Mesenchymal stem cell (in vitro differentiated cells and primary cell): ENCODE results near the gene ARID5B.

Source experiments
- DNase-seq: peaks from one replicate; pipeline ENCODE4 v3.0.0-alpha.2; 2013
- H2AFZ ChIP-seq: one replicate; pipeline ENCODE4 v1.6.1; 2013; ENCODE audit warnings: low read depth, mild to moderate bottlenecking, control low read depth, inconsistent platforms, low read length, moderate library complexity
- H2AK5ac ChIP-seq: 2 replicates; pipeline ENCODE4 v1.6.1; 2013; ENCODE audit warnings: low read length, moderate library complexity, mild to moderate bottlenecking, inconsistent platforms; ENCODE audit not compliant: severe bottlenecking
- H2BK120ac ChIP-seq: one replicate; pipeline ENCODE4 v1.6.1; 2013; ENCODE audit warnings: low read depth, mild to moderate bottlenecking, inconsistent platforms, low read length, moderate library complexity
- H2BK12ac ChIP-seq, 2 experiments: one replicate each; pipeline ENCODE4 v1.6.1; 2013; ENCODE audit warnings: inconsistent platforms in 2 of 2, low read length in 2 of 2, mild to moderate bottlenecking in 2 of 2, moderate library complexity in 2 of 2, control low read depth in 1 of 2
- H2BK15ac ChIP-seq: one replicate; pipeline ENCODE4 v1.6.1; 2013; ENCODE audit warnings: mild to moderate bottlenecking, low read depth, inconsistent platforms; ENCODE audit not compliant: poor library complexity, severe bottlenecking
- H2BK5ac ChIP-seq: 2 replicates; pipeline ENCODE4 v1.6.1; 2013; ENCODE audit warnings: low read depth, mild to moderate bottlenecking, low read length, control low read depth, inconsistent platforms; ENCODE audit not compliant: poor library complexity, severe bottlenecking
- H3K14ac ChIP-seq, 2 experiments: one replicate each; pipeline ENCODE4 v1.6.1; 2013; ENCODE audit warnings: inconsistent platforms in 2 of 2, low read length in 2 of 2, control low read depth in 1 of 2, mild to moderate bottlenecking in 1 of 2, moderate library complexity in 1 of 2
- H3K18ac ChIP-seq, 2 experiments: one replicate each; pipeline ENCODE4 v1.6.1; 2013; ENCODE audit warnings: inconsistent platforms in 2 of 2, low read length in 2 of 2, control low read depth in 1 of 2, low read depth in 1 of 2, mild to moderate bottlenecking in 1 of 2
- H3K23ac ChIP-seq, 2 experiments: one replicate each; pipeline ENCODE4 v1.6.1; 2013; ENCODE audit warnings: inconsistent platforms in 2 of 2, low read length in 2 of 2, mild to moderate bottlenecking in 2 of 2, moderate library complexity in 2 of 2, control low read depth in 1 of 2
- H3K27ac ChIP-seq: 2 replicates; pipeline ENCODE4 v1.5.1; 2013; ENCODE audit warnings: mild to moderate bottlenecking, moderate library complexity, low read length, control low read depth, inconsistent platforms; ENCODE audit not compliant: poor library complexity, severe bottlenecking
- H3K27me3 ChIP-seq, 2 experiments: 2 replicates each; pipeline versions ENCODE4 v1.6.1 to v1.7.0; 2013; ENCODE audit warnings: low read length in 2 of 2, mild to moderate bottlenecking in 2 of 2, moderate library complexity in 2 of 2, control low read depth in 1 of 2, inconsistent platforms in 1 of 2; ENCODE audit not compliant: control insufficient read depth in 1 of 2, insufficient read depth in 1 of 2
- H3K36me3 ChIP-seq, 2 experiments: 2 replicates each; pipeline versions ENCODE4 v1.6.1 to v1.7.0; 2013; ENCODE audit warnings: low read length in 2 of 2, control low read depth in 1 of 2, inconsistent platforms in 1 of 2, low read depth in 1 of 2, mild to moderate bottlenecking in 1 of 2; ENCODE audit not compliant: insufficient read depth in 2 of 2, control insufficient read depth in 1 of 2
- H3K4ac ChIP-seq, 2 experiments: one replicate each; pipeline ENCODE4 v1.6.1; 2013; ENCODE audit warnings: inconsistent platforms in 2 of 2, low read length in 2 of 2, mild to moderate bottlenecking in 2 of 2, moderate library complexity in 2 of 2, control low read depth in 1 of 2, low read depth in 1 of 2
- H3K4me1 ChIP-seq: 2 replicates; pipeline ENCODE4 v1.6.1; 2013; ENCODE audit warnings: low read depth, low read length, control low read depth; ENCODE audit not compliant: control insufficient read depth, insufficient read depth
- H3K4me2 ChIP-seq: 2 replicates; pipeline ENCODE4 v1.6.1; 2013; ENCODE audit warnings: low read length, mild to moderate bottlenecking, inconsistent platforms; ENCODE audit not compliant: poor library complexity, severe bottlenecking
- H3K4me3 ChIP-seq, 2 experiments: 2 replicates each; pipeline versions ENCODE4 v1.5.1 to v1.7.0; 2013; ENCODE audit warnings: low read length in 2 of 2, mild to moderate bottlenecking in 2 of 2, control low read depth in 1 of 2, low read depth in 1 of 2; ENCODE audit not compliant: insufficient read depth in 1 of 2
- H3K79me1 ChIP-seq: replicated peaks from 2 replicates; pipeline ENCODE4 v1.6.1; 2013; ENCODE audit warnings: mild to moderate bottlenecking, control low read depth, low read length, inconsistent platforms; ENCODE audit not compliant: poor library complexity, severe bottlenecking
- H3K9ac ChIP-seq: 2 replicates; pipeline ENCODE4 v1.7.0; 2013; ENCODE audit warnings: mild to moderate bottlenecking, low read length, moderate library complexity
- H3K9me3 ChIP-seq: 2 replicates; pipeline ENCODE4 v1.7.0; 2013; ENCODE audit warnings: mild to moderate bottlenecking, low read length; ENCODE audit not compliant: control insufficient read depth
- H4K8ac ChIP-seq: one replicate; pipeline ENCODE4 v1.6.1; 2013; ENCODE audit warnings: inconsistent platforms, mild to moderate bottlenecking, low read length, moderate library complexity
- H4K91ac ChIP-seq: one replicate; pipeline ENCODE4 v1.6.1; 2013; ENCODE audit warnings: mild to moderate bottlenecking, low read length, inconsistent platforms
- WGBS: methylation state at CpG from one replicate; pipeline ENCODE4 v1.1.7; 2013; ENCODE audit warnings: mixed read lengths; 5-methylcytosine and 5-hydroxymethylcytosine counted together

Gene ARID5B

DNA sequence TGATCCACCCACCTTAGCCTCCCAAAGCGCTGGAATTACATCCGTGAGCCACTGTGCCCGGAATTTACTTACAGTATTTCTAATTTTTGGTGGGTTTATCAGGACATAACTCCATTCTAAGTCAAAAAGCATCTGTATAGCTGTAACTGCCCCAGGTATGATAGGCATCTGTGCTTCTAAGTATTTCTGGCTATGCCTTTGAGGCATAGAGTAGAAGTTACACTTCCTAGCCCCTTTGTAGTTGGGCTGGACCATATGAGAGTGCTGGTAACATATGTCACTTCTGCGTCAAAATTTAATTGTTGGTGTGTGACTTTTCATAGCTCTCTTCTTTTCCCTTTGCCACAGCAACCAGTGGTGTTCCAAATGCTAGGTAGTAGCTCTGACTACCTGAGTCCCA lies 213.8 kb downstream of the ARID5B start:
- H3K27me3 ChIP-seq = no peaks in the 10 kb centered on the region
- no peak overlapping the region for H3K4me2 ChIP-seq
- no peak overlapping the region for H2BK15ac ChIP-seq
- no peak overlapping the region for H3K14ac ChIP-seq
- no peak overlapping the region for H4K91ac ChIP-seq
- H3K18ac ChIP-seq = no peak overlapping the region
- H3K36me3 ChIP-seq = no peaks in the 10 kb centered on the region
- H3K23ac ChIP-seq = no peak overlapping the region
- H3K27ac ChIP-seq = no peak overlapping the region
- no peak overlapping the region for H2BK120ac ChIP-seq
- DNase-seq = no peak
- WGBS = 100% methylated on average over 1 of the region's 4 CpGs
- no peak overlapping the region for H3K9ac ChIP-seq
- no peak overlapping the region for H3K4me3 ChIP-seq
- no peak overlapping the region for H4K8ac ChIP-seq
- no peaks in the 10 kb centered on the region for H3K4me1 ChIP-seq
- H3K79me1 ChIP-seq = no peaks in the 10 kb centered on the region
- no peaks in the 10 kb centered on the region for H3K9me3 ChIP-seq
- no peak overlapping the region for H2BK5ac ChIP-seq
- no peak overlapping the region for H3K4ac ChIP-seq
- no peak overlapping the region for H2BK12ac ChIP-seq
- H2AK5ac ChIP-seq = no peak overlapping the region
- H2AFZ ChIP-seq = no peak overlapping the region

DNA sequence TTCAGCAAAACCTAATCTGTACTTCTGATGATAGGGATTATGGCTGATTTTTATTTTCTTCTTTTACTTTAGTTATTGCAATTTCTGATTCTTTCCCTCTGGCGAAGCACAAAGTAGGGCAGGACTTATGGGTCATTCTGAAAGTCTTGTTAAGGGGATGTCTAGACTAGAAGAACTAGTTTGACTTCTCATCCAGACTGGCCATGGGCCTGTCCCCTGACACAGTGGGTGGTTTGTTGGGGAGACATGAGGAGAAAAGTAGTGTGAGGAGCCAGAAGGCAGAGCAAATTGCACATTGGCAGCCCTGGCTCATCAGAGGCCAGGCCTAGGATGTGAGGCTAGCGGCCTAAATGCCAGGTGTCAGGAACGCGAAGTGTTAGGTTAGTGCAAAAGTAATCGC lies 214.3 kb downstream of the ARID5B start:
- 98% methylated on average over 2 of the region's 5 CpGs for WGBS
- no peak overlapping the region for H2AFZ ChIP-seq

DNA sequence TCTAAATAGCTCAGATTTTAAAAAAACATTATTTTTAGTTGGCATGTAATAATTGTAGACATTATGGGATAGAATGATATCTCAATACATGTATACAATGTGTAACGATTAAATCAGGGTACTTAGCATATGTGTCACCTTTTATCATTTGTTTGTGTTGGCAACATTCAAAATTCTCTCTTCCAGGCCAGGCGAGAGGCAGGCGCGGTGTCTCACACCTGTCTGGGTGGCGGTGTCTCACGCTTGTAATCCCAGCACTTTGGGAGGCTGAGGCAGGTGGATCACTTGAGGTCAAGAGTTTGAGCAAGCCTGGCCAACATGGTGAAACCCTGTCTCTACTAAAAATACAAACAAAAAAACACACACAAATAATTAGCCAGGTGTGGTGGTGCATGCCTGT lies 215.4 kb downstream of the ARID5B start:
- Histone ChIP-seq H3K23ac (no peak overlapping the region), H3K27me3 (no peaks in the 10 kb centered on the region), H2BK15ac (no peak overlapping the region), H3K14ac (no peak overlapping the region), H3K27ac (no peak overlapping the region), H2AK5ac (no peak overlapping the region), H3K4ac (no peak overlapping the region), H2AFZ (no peak overlapping the region), H3K36me3 (no peaks in the 10 kb centered on the region), H4K91ac (no peak overlapping the region), H2BK12ac (no peak overlapping the region), H4K8ac (no peak overlapping the region), H2BK5ac (no peak overlapping the region), H3K18ac (no peak overlapping the region), H3K4me2 (no peak overlapping the region), H3K9me3 (no peaks in the 10 kb centered on the region), H3K4me3 (no peak overlapping the region), H2BK120ac (no peak overlapping the region), H3K79me1 (no peaks in the 10 kb centered on the region), H3K9ac (no peak overlapping the region), H3K4me1 (no peaks in the 10 kb centered on the region)
- WGBS = 94% methylated on average over 5 of the region's 6 CpGs
- DNase-seq = no peak

More for the DNA sequence above, 214.3 kb downstream of the ARID5B start:
- Histone ChIP-seq H3K79me1 (no peaks in the 10 kb centered on the region), H2BK15ac (no peak overlapping the region), H2BK12ac (no peak overlapping the region), H2BK5ac (no peak overlapping the region), H3K27ac (no peak overlapping the region), H2BK120ac (no peak overlapping the region), H4K91ac (no peak overlapping the region), H3K4me2 (no peak overlapping the region), H3K14ac (no peak overlapping the region), H3K9me3 (no peaks in the 10 kb centered on the region), H3K23ac (no peak overlapping the region), H3K4ac (no peak overlapping the region), H3K36me3 (no peaks in the 10 kb centered on the region), H3K9ac (no peak overlapping the region), H3K4me3 (no peak overlapping the region), H3K18ac (no peak overlapping the region), H4K8ac (no peak overlapping the region), H3K27me3 (no peaks in the 10 kb centered on the region), H2AK5ac (no peak overlapping the region), H3K4me1 (no peaks in the 10 kb centered on the region)
- no peak for DNase-seq

DNA sequence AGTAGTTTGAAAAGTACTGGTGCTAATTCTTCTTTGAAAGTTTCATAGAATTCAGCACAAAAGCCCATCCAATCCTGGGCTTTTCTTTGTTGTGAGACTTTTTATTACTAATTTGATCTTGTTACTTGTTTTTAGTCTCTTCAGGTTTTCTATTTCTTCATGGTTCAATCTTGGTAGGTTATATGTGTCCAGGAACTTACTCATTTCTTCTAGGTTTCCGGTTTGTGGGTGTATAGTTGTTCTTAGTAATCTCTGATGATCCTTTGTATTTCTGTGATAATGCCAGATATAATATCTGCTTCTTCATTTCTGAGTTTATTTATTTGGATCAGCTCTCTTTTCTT lies 219.7 kb downstream of the ARID5B start:
- WGBS = 100% methylated on average over 1 of the region's 1 CpG
- Histone ChIP-seq H3K14ac (no peak overlapping the region), H2AFZ (no peak overlapping the region), H3K9ac (no peak overlapping the region), H3K27ac (no peak overlapping the region), H3K4me1 (no peaks in the 10 kb centered on the region), H3K23ac (no peak overlapping the region), H3K4me2 (no peak overlapping the region), H2BK15ac (no peak overlapping the region), H2BK5ac (no peak overlapping the region), H4K91ac (no peak overlapping the region), H4K8ac (no peak overlapping the region), H3K4me3 (no peak overlapping the region), H3K9me3 (peaks cover 21% of the 10 kb centered on the region), H2AK5ac (no peak overlapping the region), H3K27me3 (no peaks in the 10 kb centered on the region), H3K36me3 (no peaks in the 10 kb centered on the region), H3K4ac (no peak overlapping the region), H2BK12ac (no peak overlapping the region), H2BK120ac (no peak overlapping the region), H3K18ac (no peak overlapping the region), H3K79me1 (no peaks in the 10 kb centered on the region)
- no peak for DNase-seq
